DOHH2 (cell line): Measurements from ENCODE around the gene CTBS.

Experiments
- EZH2phosphoT487 ChIP-seq: fragments of 200-600 bp; sonication (generic); IDR thresholded peaks from 2 replicates; pipeline ENCODE4 v1.6.1; 2017; ENCODE audit warnings: borderline replicate concordance, mild to moderate bottlenecking, antibody characterized with exemption, low read length, moderate library complexity, mixed read lengths
- TF ChIP-seq, protein P1 (sequence below): fragments of 200-600 bp; sonication (generic); IDR thresholded peaks from one replicate; pipeline ENCODE4 v1.5.1; 2014; ENCODE audit warnings: antibody characterized with exemption, mild to moderate bottlenecking, low read depth, low read length; ENCODE audit not compliant: poor library complexity, severe bottlenecking

DNA sequence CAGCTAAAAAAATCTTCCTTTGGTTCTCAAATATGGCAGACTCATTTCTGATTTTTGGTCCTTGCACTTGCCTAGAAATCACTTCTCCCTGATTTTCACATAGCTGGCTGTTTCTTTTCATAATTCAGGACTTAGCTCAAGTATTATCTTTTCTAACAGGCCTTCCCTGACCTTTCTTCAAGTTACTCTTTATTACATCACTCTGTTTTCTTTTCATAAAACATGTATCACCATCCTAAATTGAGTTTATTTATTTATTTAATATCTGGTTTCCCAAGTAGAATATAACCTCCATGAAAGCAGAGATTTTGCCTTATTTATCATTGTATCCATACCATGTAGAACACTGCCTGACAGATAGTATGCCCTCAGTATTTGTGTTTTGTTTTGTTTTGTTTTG is 49.6 kb downstream of the CTBS start:
- TF ChIP-seq, protein P1, sequence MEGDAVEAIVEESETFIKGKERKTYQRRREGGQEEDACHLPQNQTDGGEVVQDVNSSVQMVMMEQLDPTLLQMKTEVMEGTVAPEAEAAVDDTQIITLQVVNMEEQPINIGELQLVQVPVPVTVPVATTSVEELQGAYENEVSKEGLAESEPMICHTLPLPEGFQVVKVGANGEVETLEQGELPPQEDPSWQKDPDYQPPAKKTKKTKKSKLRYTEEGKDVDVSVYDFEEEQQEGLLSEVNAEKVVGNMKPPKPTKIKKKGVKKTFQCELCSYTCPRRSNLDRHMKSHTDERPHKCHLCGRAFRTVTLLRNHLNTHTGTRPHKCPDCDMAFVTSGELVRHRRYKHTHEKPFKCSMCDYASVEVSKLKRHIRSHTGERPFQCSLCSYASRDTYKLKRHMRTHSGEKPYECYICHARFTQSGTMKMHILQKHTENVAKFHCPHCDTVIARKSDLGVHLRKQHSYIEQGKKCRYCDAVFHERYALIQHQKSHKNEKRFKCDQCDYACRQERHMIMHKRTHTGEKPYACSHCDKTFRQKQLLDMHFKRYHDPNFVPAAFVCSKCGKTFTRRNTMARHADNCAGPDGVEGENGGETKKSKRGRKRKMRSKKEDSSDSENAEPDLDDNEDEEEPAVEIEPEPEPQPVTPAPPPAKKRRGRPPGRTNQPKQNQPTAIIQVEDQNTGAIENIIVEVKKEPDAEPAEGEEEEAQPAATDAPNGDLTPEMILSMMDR = no peak
- TF ChIP-seq EZH2phosphoT487 = no peak
